ENCODE measurements around the gene CAMKK1.

The CAMKK1 gene

DNA sequence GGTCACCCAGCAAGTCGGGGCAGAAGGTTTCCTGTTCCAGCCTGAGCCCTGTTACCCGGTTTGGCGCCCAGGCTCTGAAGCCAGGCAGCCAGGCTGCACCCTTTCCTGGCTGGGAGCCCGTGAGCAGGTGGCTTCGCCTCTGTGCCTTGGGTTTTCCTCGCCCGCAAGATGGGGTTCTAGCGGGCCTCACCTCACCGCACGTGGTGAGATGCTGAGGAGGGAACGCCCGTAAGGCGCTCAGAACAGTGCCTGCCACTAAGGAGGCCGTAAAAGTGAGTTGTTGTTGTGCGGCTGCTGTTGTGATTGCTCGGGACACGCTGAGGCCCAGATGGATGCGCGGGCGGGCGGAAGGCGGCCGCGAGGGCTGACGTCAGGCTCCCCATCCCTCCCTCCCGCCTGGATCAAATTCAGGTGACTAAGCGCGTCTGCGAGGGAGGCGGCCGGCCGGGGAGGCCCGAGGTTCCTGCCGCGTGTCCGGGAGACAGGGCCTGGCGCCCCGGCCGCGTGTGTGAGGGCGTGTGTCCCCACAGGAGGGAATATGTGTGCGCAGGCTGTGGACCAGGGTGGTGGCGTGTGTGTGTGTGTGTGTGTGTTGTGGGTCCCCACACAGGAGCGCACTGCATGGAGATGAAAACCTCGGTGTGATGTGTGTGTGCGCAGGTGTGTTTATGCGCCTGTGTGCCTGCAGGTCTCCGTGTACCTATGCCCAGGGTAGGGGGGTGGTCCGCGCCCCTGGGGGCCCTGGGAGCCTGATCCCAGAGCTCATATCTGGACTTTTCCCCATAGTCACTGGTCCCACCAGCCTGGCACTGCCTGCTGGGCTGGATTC, 4.3 kb downstream of the CAMKK1 start:
- H3K36me3 ChIP-seq (ENCODE audit: low read depth), result no peaks in the 10 kb centered on the region
- no peaks in the 10 kb centered on the region for H3K9me3 ChIP-seq (ENCODE audit: severe bottlenecking)
- TF ChIP-seq, protein P1, sequence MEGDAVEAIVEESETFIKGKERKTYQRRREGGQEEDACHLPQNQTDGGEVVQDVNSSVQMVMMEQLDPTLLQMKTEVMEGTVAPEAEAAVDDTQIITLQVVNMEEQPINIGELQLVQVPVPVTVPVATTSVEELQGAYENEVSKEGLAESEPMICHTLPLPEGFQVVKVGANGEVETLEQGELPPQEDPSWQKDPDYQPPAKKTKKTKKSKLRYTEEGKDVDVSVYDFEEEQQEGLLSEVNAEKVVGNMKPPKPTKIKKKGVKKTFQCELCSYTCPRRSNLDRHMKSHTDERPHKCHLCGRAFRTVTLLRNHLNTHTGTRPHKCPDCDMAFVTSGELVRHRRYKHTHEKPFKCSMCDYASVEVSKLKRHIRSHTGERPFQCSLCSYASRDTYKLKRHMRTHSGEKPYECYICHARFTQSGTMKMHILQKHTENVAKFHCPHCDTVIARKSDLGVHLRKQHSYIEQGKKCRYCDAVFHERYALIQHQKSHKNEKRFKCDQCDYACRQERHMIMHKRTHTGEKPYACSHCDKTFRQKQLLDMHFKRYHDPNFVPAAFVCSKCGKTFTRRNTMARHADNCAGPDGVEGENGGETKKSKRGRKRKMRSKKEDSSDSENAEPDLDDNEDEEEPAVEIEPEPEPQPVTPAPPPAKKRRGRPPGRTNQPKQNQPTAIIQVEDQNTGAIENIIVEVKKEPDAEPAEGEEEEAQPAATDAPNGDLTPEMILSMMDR (IDR thresholded peaks at IDR 0.05; ENCODE audit: poor library complexity, severe bottlenecking), result no peak
- peak overlapping the region; percentile 78 for H3K27ac ChIP-seq (ENCODE audit: poor library complexity, severe bottlenecking)
- no peaks in the 10 kb centered on the region for H3K27me3 ChIP-seq (ENCODE audit: insufficient read depth, poor library complexity, severe bottlenecking)
- peaks cover 35% of the 10 kb centered on the region for H3K4me1 ChIP-seq (ENCODE audit: insufficient read depth, poor library complexity, severe bottlenecking)
- no peak overlapping the region for H3K4me3 ChIP-seq (ENCODE audit: severe bottlenecking)
- peak; percentile 57 for ATAC-seq (ENCODE audit: low read depth)
- peak; percentile 87 for DNase-seq (ENCODE audit: low spot score)

GRCh38 chr17:3887804-3888203, 5.0 kb downstream of the CAMKK1 start:
- no peaks in the 10 kb centered on the region for H3K9me3 ChIP-seq (ENCODE audit: severe bottlenecking)
- H3K27me3 ChIP-seq (ENCODE audit: insufficient read depth, poor library complexity, severe bottlenecking), result no peaks in the 10 kb centered on the region
- DNase-seq (ENCODE audit: low spot score) (no peak), ATAC-seq (ENCODE audit: low read depth) (no peak)
- no peaks in the 10 kb centered on the region for H3K36me3 ChIP-seq (ENCODE audit: low read depth)
- no peak overlapping the region for H3K4me3 ChIP-seq (ENCODE audit: severe bottlenecking)
- H3K27ac ChIP-seq (ENCODE audit: poor library complexity, severe bottlenecking), result peak overlapping the region; percentile 78
- TF ChIP-seq, protein P1 (IDR thresholded peaks at IDR 0.05; ENCODE audit: poor library complexity, severe bottlenecking), result no peak
- peaks cover 35% of the 10 kb centered on the region for H3K4me1 ChIP-seq (ENCODE audit: insufficient read depth, poor library complexity, severe bottlenecking)

- DNase-seq (ENCODE audit: low spot score) (no peak), ATAC-seq (ENCODE audit: low read depth) (no peak)
- Histone ChIP-seq H3K9me3 (ENCODE audit: severe bottlenecking) (no peaks in the 10 kb centered on the region), H3K36me3 (ENCODE audit: low read depth) (no peaks in the 10 kb centered on the region), H3K4me1 (ENCODE audit: insufficient read depth, poor library complexity, severe bottlenecking) (peaks cover 35% of the 10 kb centered on the region), H3K27me3 (ENCODE audit: insufficient read depth, poor library complexity, severe bottlenecking) (no peaks in the 10 kb centered on the region), H3K27ac (ENCODE audit: poor library complexity, severe bottlenecking) (peak overlapping the region; percentile 78), H3K4me3 (ENCODE audit: severe bottlenecking) (no peak overlapping the region)
- TF ChIP-seq, protein P1 (IDR thresholded peaks at IDR 0.05; ENCODE audit: poor library complexity, severe bottlenecking), result no peak
These were observed 5.5 kb downstream of the CAMKK1 start for GRCh38 chr17:3887394-3887793.

DNA sequence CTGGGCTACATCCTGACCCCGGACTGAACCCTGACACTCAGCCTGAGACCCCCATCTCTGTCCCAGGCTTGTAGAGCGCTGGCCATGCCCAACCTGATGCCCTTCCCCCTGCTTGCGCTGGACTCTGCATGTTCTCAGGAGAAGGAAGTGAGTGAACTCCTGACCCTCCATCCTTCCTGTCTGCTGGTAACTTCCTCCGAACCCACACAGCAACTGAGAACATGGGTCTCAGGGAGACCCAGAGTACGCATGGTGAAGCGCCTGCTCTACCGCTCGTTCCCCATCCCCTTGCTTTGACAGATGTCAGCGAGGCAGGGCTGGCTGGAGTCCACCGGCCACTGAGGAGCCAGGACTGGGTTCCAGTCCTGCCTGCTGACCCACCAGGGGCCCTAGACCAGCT, 6.1 kb downstream of the CAMKK1 start:
- TF ChIP-seq, protein P1 (IDR thresholded peaks at IDR 0.05; ENCODE audit: poor library complexity, severe bottlenecking), result no peak
- H3K27ac ChIP-seq (ENCODE audit: poor library complexity, severe bottlenecking), result no peak overlapping the region
- no peaks in the 10 kb centered on the region for H3K9me3 ChIP-seq (ENCODE audit: severe bottlenecking)
- DNase-seq (ENCODE audit: low spot score) (no peak), ATAC-seq (ENCODE audit: low read depth) (no peak)
- H3K4me1 ChIP-seq (ENCODE audit: insufficient read depth, poor library complexity, severe bottlenecking), result peaks cover 34% of the 10 kb centered on the region
- no peak overlapping the region for H3K4me3 ChIP-seq (ENCODE audit: severe bottlenecking)
- no peaks in the 10 kb centered on the region for H3K36me3 ChIP-seq (ENCODE audit: low read depth)
- H3K27me3 ChIP-seq (ENCODE audit: insufficient read depth, poor library complexity, severe bottlenecking), result no peaks in the 10 kb centered on the region

GRCh38 chr17:3885970-3886369, 6.9 kb downstream of the CAMKK1 start:
- TF ChIP-seq, protein P1 (IDR thresholded peaks at IDR 0.05; ENCODE audit: poor library complexity, severe bottlenecking), result no peak
- H3K9me3 ChIP-seq (ENCODE audit: severe bottlenecking), result no peaks in the 10 kb centered on the region
- no peak overlapping the region for H3K27ac ChIP-seq (ENCODE audit: poor library complexity, severe bottlenecking)
- no peak for DNase-seq (ENCODE audit: low spot score)
- no peak overlapping the region for H3K4me3 ChIP-seq (ENCODE audit: severe bottlenecking)
- no peak for ATAC-seq (ENCODE audit: low read depth)
- H3K27me3 ChIP-seq (ENCODE audit: insufficient read depth, poor library complexity, severe bottlenecking), result no peaks in the 10 kb centered on the region
- H3K36me3 ChIP-seq (ENCODE audit: low read depth), result peaks cover 3% of the 10 kb centered on the region; the same call in 1 of the 2 replicates
- H3K4me1 ChIP-seq (ENCODE audit: insufficient read depth, poor library complexity, severe bottlenecking), result peaks cover 31% of the 10 kb centered on the region

Measured in RWPE2 (cell line).